Neural progenitor cell (in vitro differentiated cells): Measurements from ENCODE around the gene MAD2L1.

Source experiments
- EZH2 ChIP-seq: fragments of 200-600 bp; sonication (generic); IDR thresholded peaks from 2 replicates; pipeline ENCODE4 v1.6.1; 2017; ENCODE audit warnings: antibody characterized with exemption, mild to moderate bottlenecking, moderate library complexity
- EZH2phosphoT487 ChIP-seq: fragments of 200-600 bp; sonication (generic); IDR thresholded peaks from 2 replicates; pipeline ENCODE4 v1.6.1; 2017; ENCODE audit warnings: antibody characterized with exemption
- TF ChIP-seq, protein P1 (sequence below): fragments of 200-600 bp; sonication (generic); IDR thresholded peaks from 2 replicates; pipeline ENCODE4 v1.5.1; 2017; ENCODE audit warnings: antibody characterized with exemption, mild to moderate bottlenecking

DNA sequence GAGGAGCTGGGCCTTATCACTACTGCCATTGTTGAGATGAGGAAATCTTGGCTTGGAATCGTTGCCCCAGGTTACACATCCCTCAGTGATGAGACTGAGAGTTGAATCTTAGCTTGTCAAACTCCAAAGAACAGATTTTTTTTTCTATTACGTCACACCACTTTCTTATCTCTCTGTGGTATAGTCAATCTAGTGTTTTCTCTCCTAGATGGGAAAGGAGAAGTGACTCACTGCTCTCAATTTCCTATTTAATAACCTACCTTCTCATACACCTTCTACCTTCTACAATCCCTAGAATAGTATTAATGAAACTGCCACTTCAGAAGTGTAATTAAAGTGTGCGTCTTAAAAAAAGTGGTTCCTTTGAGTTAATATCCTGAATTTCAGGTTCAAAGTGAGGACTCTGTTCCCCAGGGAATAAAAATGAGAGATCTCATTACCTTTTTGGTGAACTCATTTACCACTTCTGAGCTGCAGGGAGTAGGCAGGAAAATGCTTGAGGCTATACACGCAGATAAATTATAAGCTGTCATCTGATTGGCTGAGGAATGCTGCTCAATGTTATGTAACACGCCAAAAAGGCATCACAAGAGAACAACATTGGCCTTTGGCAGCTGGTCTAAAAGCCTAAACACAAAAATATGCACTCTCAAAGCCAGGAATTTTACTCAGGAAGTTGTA is 59.3 kb downstream of the MAD2L1 start:
- TF ChIP-seq, protein P1, sequence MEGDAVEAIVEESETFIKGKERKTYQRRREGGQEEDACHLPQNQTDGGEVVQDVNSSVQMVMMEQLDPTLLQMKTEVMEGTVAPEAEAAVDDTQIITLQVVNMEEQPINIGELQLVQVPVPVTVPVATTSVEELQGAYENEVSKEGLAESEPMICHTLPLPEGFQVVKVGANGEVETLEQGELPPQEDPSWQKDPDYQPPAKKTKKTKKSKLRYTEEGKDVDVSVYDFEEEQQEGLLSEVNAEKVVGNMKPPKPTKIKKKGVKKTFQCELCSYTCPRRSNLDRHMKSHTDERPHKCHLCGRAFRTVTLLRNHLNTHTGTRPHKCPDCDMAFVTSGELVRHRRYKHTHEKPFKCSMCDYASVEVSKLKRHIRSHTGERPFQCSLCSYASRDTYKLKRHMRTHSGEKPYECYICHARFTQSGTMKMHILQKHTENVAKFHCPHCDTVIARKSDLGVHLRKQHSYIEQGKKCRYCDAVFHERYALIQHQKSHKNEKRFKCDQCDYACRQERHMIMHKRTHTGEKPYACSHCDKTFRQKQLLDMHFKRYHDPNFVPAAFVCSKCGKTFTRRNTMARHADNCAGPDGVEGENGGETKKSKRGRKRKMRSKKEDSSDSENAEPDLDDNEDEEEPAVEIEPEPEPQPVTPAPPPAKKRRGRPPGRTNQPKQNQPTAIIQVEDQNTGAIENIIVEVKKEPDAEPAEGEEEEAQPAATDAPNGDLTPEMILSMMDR, result no peak
- TF ChIP-seq EZH2, result no peak
- no peak for TF ChIP-seq EZH2phosphoT487
